A673 (cell line): ENCODE data around the gene PIGH.
"Not testable (repeated sequence)": the region's sequence is repeated elsewhere in the genome, so short reads cannot be mapped to it uniquely, and the experiment has no call there.

Source experiments
- EZH2 ChIP-seq: fragments of 200-600 bp; sonication (generic); IDR thresholded peaks from 2 replicates; pipeline ENCODE4 v1.6.1; 2017; ENCODE audit warnings: borderline replicate concordance, low read depth, mild to moderate bottlenecking, mixed read lengths, antibody characterized with exemption, low read length; ENCODE audit not compliant: poor library complexity, severe bottlenecking
- TF ChIP-seq, protein P1 (sequence below): fragments of 300-800, 200-600 bp; sonication (generic); conservative IDR thresholded peaks from 2 replicates; pipeline ENCODE4 v1.5.1; 2017; ENCODE audit warnings: low read depth, mild to moderate bottlenecking, antibody characterized with exemption, low read length, moderate library complexity, mixed read lengths

- TF ChIP-seq, protein P1, sequence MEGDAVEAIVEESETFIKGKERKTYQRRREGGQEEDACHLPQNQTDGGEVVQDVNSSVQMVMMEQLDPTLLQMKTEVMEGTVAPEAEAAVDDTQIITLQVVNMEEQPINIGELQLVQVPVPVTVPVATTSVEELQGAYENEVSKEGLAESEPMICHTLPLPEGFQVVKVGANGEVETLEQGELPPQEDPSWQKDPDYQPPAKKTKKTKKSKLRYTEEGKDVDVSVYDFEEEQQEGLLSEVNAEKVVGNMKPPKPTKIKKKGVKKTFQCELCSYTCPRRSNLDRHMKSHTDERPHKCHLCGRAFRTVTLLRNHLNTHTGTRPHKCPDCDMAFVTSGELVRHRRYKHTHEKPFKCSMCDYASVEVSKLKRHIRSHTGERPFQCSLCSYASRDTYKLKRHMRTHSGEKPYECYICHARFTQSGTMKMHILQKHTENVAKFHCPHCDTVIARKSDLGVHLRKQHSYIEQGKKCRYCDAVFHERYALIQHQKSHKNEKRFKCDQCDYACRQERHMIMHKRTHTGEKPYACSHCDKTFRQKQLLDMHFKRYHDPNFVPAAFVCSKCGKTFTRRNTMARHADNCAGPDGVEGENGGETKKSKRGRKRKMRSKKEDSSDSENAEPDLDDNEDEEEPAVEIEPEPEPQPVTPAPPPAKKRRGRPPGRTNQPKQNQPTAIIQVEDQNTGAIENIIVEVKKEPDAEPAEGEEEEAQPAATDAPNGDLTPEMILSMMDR = not testable (repeated sequence)
- not testable (repeated sequence) for TF ChIP-seq EZH2
Observed at GRCh38 chr14:67593650-67594049, 6.4 kb downstream of the PIGH start.
